ENCODE results near the gene GOLGB1.

GRCh38 chr3:121619691-121620090 lies 129.8 kb downstream of the GOLGB1 start:
- TF ChIP-seq EZH2phosphoT487 (IDR thresholded peaks at IDR 0.05; ENCODE audit: insufficient read depth, low read depth) (no peak), EZH2 (IDR thresholded peaks at IDR 0.05; ENCODE audit: insufficient read depth, poor library complexity, severe bottlenecking) (no peak)
